Activated naive CD4-positive, alpha-beta T cell treated with anti-CD3 and anti-CD28 coated beads for 36 hours (primary cell): Measurements from ENCODE around the gene RGSL1. TPM values are rescaled to one million over a fixed set of nuclear protein-coding genes. Genes with fewer than 3 reads are reported as not detected.
A peak's percentile ranks its signal among the peaks of the same experiment; 100 is the strongest.

Experiments used
- CTCF ChIA-PET: fragments of 350-600 bp; sonication (Branson Sonifier 250); formaldehyde crosslinking; loops from one replicate; lab custom pipeline; 2021; ENCODE audit warnings: antibody characterized with exemption; lab: Charles Lee
- DNase-seq: peaks from one replicate; pipeline ENCODE4 v3.0.0-alpha.2; 2020
- H3K27ac Mint-ChIP-seq: one replicate; pipeline ENCODE4 v1.8.0; 2021; ENCODE audit warnings: mild to moderate bottlenecking, mixed read lengths
- H3K27me3 Mint-ChIP-seq: one replicate; pipeline ENCODE4 v1.8.0; 2021; ENCODE audit warnings: low read depth, mixed read lengths
- H3K36me3 Mint-ChIP-seq: one replicate; pipeline ENCODE4 v1.8.0; 2021; ENCODE audit warnings: low read depth, mixed read lengths
- H3K4me1 Mint-ChIP-seq: one replicate; pipeline ENCODE4 v1.8.0; 2021; ENCODE audit warnings: low read depth, mixed read lengths
- H3K4me3 Mint-ChIP-seq: one replicate; pipeline ENCODE4 v1.8.0; 2021; ENCODE audit warnings: mild to moderate bottlenecking, moderate library complexity, mixed read lengths
- H3K9me3 Mint-ChIP-seq: one replicate; pipeline ENCODE4 v1.8.0; 2021; ENCODE audit warnings: mixed read lengths
- intact Hi-C: fragments of 100-400 bp; cut with micrococcal nuclease; formaldehyde crosslinking; loops from one replicate; pipeline ENCODE4 v1.15.1; 2023
- total RNA-seq, 2 experiments: library from RNA; stranded (reverse); gene quantifications; one replicate each; pipeline ENCODE4 v1.2.3, GENCODE V29; 2021

Gene RGSL1
- total RNA-seq, 2 experiments from 2014 or later: not detected

GRCh38 chr1:182598296-182598695 lies 148.3 kb downstream of the RGSL1 start:
- peaks cover 17% of the 10 kb centered on the region for H3K4me1 Mint-ChIP-seq
- no peak for DNase-seq
- H3K4me3 Mint-ChIP-seq: no peak overlapping the region
- no peak overlapping the region for H3K27ac Mint-ChIP-seq
- no peaks in the 10 kb centered on the region for H3K27me3 Mint-ChIP-seq
- H3K9me3 Mint-ChIP-seq: no peaks in the 10 kb centered on the region
- CTCF ChIA-PET: interaction anchor here (1.2 to 28.9 kb wide), 9 partner anchors 9 to 189 kb away, joined by 3 to 797 read pairs (median 12); partner anchors contain the start of genes NPL and RNASEL
- no peaks in the 10 kb centered on the region for H3K36me3 Mint-ChIP-seq
- intact Hi-C loops: no loop called here

DNA sequence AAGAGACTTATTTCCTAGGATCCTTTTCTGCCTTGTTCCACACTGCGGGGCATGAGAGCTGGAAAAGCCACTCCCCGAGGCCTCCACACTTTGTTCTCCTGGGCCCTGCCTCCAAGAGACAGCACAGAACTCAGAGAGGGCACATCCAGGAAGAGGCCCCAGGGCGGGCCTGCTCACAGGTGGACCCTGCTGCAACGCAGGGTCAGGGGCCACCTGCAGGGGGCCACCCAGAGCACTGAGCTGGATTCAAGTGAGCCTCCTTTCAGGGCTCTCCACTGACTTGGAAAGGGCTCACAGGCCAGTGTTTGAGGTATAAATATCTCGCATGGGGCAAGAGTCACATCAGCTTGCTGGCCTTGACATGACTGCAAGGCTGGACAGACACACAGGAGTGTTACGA lies 149.4 kb downstream of the RGSL1 start:
- Mint-ChIP-seq H3K36me3 (no peaks in the 10 kb centered on the region), H3K4me1 (peaks cover 19% of the 10 kb centered on the region), H3K27me3 (no peaks in the 10 kb centered on the region), H3K9me3 (no peaks in the 10 kb centered on the region), H3K4me3 (peak overlapping the region; percentile 9), H3K27ac (no peak overlapping the region)
- DNase-seq: peak; percentile 49
- CTCF ChIA-PET: interaction anchor here (0.5 to 28.9 kb wide), 13 partner anchors 13 to 241 kb away, joined by 3 to 797 read pairs (median 4); partner anchors contain the start of genes NPL and RNASEL
- intact Hi-C loops: no loop called here

DNA sequence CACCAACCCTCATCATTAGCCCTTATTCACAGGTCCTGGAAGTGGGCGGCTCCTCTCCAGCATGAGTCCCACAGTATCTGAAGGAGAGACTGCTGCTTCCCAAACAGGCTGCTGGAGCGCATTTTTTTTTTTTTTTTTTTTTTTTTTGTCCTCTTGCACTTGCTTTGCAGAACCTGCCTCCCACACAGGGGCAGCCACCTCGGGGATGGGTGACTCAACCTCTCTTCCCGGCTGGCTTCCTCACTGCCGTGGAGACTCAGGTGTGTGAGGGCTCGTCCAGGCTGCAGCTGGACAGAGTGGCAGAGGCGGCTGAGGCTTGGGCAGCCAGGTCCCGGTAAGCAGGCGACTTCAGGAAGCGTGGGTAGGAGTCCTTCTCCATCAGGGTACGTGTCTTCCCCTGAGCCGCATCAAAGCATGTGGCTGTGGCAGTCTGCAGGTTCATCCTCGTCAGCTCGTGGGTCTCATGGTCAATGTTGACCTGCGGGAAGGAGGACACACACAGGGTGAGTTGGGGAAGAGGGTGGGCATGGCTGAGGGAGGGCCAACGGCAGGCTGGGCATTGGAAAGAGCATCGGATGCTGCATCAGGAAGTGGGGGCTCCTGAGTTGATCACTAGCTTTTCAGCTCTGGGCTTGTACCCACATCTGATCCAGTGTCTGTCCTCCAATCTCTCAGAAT lies 150.2 kb downstream of the RGSL1 start:
- no peaks in the 10 kb centered on the region for H3K27me3 Mint-ChIP-seq
- peak overlapping the region; percentile 46 for H3K27ac Mint-ChIP-seq
- CTCF ChIA-PET: interaction anchor here (0.6 to 28.9 kb wide), 15 partner anchors 12 to 241 kb away, joined by 3 to 797 read pairs (median 4); partner anchors contain the start of genes NPL and RNASEL
- peak overlapping the region; percentile 9 for H3K4me3 Mint-ChIP-seq
- DNase-seq: no peak
- H3K36me3 Mint-ChIP-seq: no peaks in the 10 kb centered on the region
- H3K4me1 Mint-ChIP-seq: peaks cover 26% of the 10 kb centered on the region
- intact Hi-C loops: loop anchor here (5.0 kb wide), 1 partner anchor 298 kb away; no protein-coding TSS in a partner anchor
- no peaks in the 10 kb centered on the region for H3K9me3 Mint-ChIP-seq

DNA sequence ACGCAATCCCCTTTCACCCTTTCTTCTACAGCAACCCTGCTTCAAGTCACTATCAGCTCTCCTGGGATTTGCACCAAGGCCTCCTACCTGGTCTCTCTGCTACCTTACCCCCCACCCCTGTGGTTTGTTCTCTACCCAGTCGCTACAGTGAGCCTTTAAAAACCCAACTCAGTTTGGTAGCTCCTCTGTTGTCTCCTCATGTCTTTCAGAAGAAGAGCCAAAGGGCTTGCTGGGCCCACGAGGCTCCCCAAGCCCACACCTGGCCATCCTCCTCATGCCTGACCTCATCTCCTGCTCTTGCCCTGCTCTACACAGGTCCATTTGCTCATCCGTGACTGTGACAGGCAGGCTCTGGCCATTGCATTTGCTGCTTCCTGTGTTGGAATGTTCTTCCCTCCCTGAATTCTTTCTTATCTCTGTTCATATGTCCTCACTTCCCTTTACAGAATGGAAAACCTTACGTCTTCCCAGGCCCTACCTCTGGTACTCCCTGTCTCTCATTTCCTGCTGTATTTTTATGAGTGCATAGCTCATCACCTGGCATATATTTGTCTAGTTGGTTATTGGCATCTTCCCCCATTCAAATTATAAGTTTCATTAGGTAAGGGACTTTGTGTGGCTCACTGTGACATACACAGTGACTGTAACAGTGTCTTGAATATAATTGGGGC lies 150.9 kb downstream of the RGSL1 start:
- intact Hi-C loops: loop anchor here (1.0 to 5.0 kb wide), 3 partner anchors 74 to 299 kb away; no protein-coding TSS in a partner anchor
- H3K27ac Mint-ChIP-seq: no peak overlapping the region
- H3K27me3 Mint-ChIP-seq: no peaks in the 10 kb centered on the region
- CTCF ChIA-PET: interaction anchor here (0.6 to 28.9 kb wide), 14 partner anchors 8 to 207 kb away, joined by 3 to 797 read pairs (median 4); partner anchors contain the start of genes NPL and RNASEL
- no peak overlapping the region for H3K4me3 Mint-ChIP-seq
- no peaks in the 10 kb centered on the region for H3K9me3 Mint-ChIP-seq
- H3K4me1 Mint-ChIP-seq: peaks cover 27% of the 10 kb centered on the region
- H3K36me3 Mint-ChIP-seq: no peaks in the 10 kb centered on the region
- DNase-seq: no peak

DNA sequence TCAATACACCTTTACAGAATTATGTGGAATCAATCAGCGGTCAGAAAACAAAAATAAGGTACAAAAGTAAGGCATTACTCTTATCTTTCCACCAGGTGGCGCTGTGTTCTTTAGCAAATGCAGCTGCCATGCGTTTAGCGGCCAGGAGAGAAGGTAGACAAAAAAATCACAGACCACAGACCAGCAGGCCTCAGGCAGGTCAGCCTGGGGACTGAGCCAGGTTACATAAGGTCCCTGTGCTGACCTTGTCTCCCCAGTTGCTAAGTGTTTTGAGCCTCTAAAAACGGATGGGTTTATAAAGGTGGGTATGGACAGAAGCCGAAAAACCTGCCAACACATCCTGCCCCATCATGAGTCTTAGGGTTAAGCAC lies 151.5 kb downstream of the RGSL1 start:
- CTCF ChIA-PET: interaction anchor here (1.0 to 28.9 kb wide), 10 partner anchors 9 to 185 kb away, joined by 3 to 797 read pairs (median 6); partner anchors contain the start of genes NPL and RNASEL
- no peak overlapping the region for H3K27ac Mint-ChIP-seq

GRCh38 chr1:182601913-182602312 lies 152.0 kb downstream of the RGSL1 start:
- H3K27me3 Mint-ChIP-seq: no peaks in the 10 kb centered on the region
- H3K9me3 Mint-ChIP-seq: no peaks in the 10 kb centered on the region
- intact Hi-C loops: loop anchor here (1.0 to 5.0 kb wide), 4 partner anchors 73 to 300 kb away; no protein-coding TSS in a partner anchor
- no peaks in the 10 kb centered on the region for H3K36me3 Mint-ChIP-seq
- no peak overlapping the region for H3K27ac Mint-ChIP-seq
- peaks cover 27% of the 10 kb centered on the region for H3K4me1 Mint-ChIP-seq
- no peak for DNase-seq
- CTCF ChIA-PET: interaction anchor here (0.7 to 28.9 kb wide), 7 partner anchors 9 to 185 kb away, joined by 3 to 797 read pairs (median 8); partner anchors contain the start of genes NPL and RNASEL
- no peak overlapping the region for H3K4me3 Mint-ChIP-seq

More for the DNA sequence above, 151.5 kb downstream of the RGSL1 start:
- intact Hi-C loops: loop anchor here (1.0 to 5.0 kb wide), 3 partner anchors 74 to 299 kb away; no protein-coding TSS in a partner anchor
- Mint-ChIP-seq H3K4me3 (no peak overlapping the region), H3K36me3 (no peaks in the 10 kb centered on the region), H3K27me3 (no peaks in the 10 kb centered on the region), H3K9me3 (no peaks in the 10 kb centered on the region), H3K4me1 (peaks cover 22% of the 10 kb centered on the region)
- DNase-seq: peak; percentile 79

GRCh38 chr1:182602935-182603645 lies 153.1 kb downstream of the RGSL1 start:
- H3K4me1 Mint-ChIP-seq: peaks cover 36% of the 10 kb centered on the region
- CTCF ChIA-PET: interaction anchor here (0.9 to 28.9 kb wide), 7 partner anchors 9 to 184 kb away, joined by 3 to 797 read pairs (median 5); partner anchors contain the start of gene NPL
- DNase-seq: peak; percentile 42
- no peaks in the 10 kb centered on the region for H3K27me3 Mint-ChIP-seq
- H3K27ac Mint-ChIP-seq: no peak overlapping the region
- intact Hi-C loops: loop anchor here (1.0 to 5.0 kb wide), 4 partner anchors 15 to 301 kb away; no protein-coding TSS in a partner anchor
- H3K4me3 Mint-ChIP-seq: no peak overlapping the region
- H3K9me3 Mint-ChIP-seq: no peaks in the 10 kb centered on the region
- H3K36me3 Mint-ChIP-seq: no peaks in the 10 kb centered on the region

GRCh38 chr1:182603646-182604174 lies 153.8 kb downstream of the RGSL1 start:
- intact Hi-C loops: loop anchor here (1.0 to 5.0 kb wide), 7 partner anchors 12 to 301 kb away; partner anchors contain the start of gene DHX9
- no peak overlapping the region for H3K4me3 Mint-ChIP-seq

GRCh38 chr1:182604175-182605164 lies 154.5 kb downstream of the RGSL1 start, which contains the start of gene RGS16:
TSS of gene RGS16 (minus strand) at chr1:182604389. CDS start at chr1:182604259, 130 bp downstream.
- Mint-ChIP-seq H3K4me1 (peaks cover 45% of the 10 kb centered on the region), H3K36me3 (no peaks in the 10 kb centered on the region), H3K27me3 (no peaks in the 10 kb centered on the region), H3K9me3 (no peaks in the 10 kb centered on the region), H3K4me3 (no peak within 1 kb of the TSS), H3K27ac (no peak within 1 kb of the TSS)
- CTCF ChIA-PET: interaction anchor here (0.6 to 28.9 kb wide), 8 partner anchors 8 to 182 kb away, joined by 3 to 797 read pairs (median 5); partner anchors contain the start of gene NPL
- DNase-seq: peak; percentile 97
- intact Hi-C loops: loop anchor here (1.0 to 5.0 kb wide), 4 partner anchors 11 to 302 kb away; partner anchors contain the start of gene DHX9

More at GRCh38 chr1:182603646-182604174, 153.8 kb downstream of the RGSL1 start:
- Mint-ChIP-seq H3K36me3 (no peaks in the 10 kb centered on the region), H3K27me3 (no peaks in the 10 kb centered on the region), H3K9me3 (no peaks in the 10 kb centered on the region), H3K4me1 (peaks cover 42% of the 10 kb centered on the region), H3K27ac (no peak overlapping the region)
- no peak for DNase-seq
- CTCF ChIA-PET: interaction anchor here (0.9 to 28.9 kb wide), 7 partner anchors 8 to 183 kb away, joined by 3 to 797 read pairs (median 5); partner anchors contain the start of gene NPL

DNA sequence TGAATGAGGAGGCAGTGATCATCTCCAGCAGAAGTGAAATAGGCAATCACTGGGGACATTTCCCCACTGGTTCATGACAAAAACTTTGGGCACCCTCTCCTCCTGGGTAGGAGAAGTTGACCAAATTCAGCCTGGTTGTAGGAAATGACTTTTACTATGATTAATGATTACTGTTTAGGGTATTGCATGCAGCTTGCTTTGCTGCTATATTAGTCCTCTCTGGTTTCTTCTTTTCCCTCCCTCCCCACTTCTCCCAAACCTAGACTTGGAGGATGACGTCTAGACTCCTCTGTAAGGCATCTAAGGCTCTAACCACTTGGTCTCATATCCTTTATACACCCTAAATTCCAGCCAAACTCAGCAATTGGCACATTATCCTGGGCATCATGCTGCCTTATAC lies 157.6 kb downstream of the RGSL1 start:
- DNase-seq: no peak
- Mint-ChIP-seq H3K36me3 (no peaks in the 10 kb centered on the region), H3K27ac (no peak overlapping the region), H3K4me1 (peaks cover 50% of the 10 kb centered on the region), H3K9me3 (no peaks in the 10 kb centered on the region), H3K4me3 (no peak overlapping the region), H3K27me3 (peaks cover 1% of the 10 kb centered on the region)
- CTCF ChIA-PET: interaction anchor here (4.2 to 28.9 kb wide), 3 partner anchors 8 to 179 kb away, joined by 28 to 797 read pairs (median 40); partner anchors contain the start of gene NPL
- intact Hi-C loops: no loop called here
